D721Med (cell line): ENCODE measurements around the gene CBLB.

ENCODE experiments used
- DNase-seq: peaks from one replicate; pipeline ENCODE4 v3.0.0; 2011; ENCODE audit warnings: low spot score; ENCODE audit not compliant: insufficient read length
- FAIRE-seq: peaks from 2 replicates; lab custom pipeline; 2011; peaks lifted over from hg19 to GRCh38; lab: Jason Lieb, UNC
- TF ChIP-seq, protein P1 (sequence below): IDR thresholded peaks from 2 replicates; pipeline ENCODE4 v1.5.1; 2012; ENCODE audit warnings: mild to moderate bottlenecking, control low read depth; ENCODE audit not compliant: insufficient read depth; ENCODE audit errors: missing control alignments

CBLB gene

DNA sequence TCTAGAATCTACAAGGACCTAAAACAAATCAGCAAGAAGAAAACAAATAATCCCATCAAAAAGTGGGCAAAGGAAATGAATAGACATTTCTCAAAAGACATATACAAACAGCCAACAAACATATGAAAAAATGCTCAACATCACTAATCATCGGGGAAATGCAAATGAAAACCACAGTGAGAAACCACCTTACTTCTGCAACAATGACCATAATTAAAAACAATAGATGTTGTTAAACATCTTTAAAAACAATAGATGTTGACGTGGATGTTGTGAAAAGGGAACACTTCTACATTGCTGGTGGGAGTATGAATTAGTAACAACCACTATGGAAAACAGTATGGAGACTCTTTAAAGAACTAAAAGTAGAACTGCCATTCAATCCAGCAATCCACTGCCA is 96.2 kb downstream of the CBLB start:
- DNase-seq (no peak), FAIRE-seq (no peak)
- TF ChIP-seq, protein P1, sequence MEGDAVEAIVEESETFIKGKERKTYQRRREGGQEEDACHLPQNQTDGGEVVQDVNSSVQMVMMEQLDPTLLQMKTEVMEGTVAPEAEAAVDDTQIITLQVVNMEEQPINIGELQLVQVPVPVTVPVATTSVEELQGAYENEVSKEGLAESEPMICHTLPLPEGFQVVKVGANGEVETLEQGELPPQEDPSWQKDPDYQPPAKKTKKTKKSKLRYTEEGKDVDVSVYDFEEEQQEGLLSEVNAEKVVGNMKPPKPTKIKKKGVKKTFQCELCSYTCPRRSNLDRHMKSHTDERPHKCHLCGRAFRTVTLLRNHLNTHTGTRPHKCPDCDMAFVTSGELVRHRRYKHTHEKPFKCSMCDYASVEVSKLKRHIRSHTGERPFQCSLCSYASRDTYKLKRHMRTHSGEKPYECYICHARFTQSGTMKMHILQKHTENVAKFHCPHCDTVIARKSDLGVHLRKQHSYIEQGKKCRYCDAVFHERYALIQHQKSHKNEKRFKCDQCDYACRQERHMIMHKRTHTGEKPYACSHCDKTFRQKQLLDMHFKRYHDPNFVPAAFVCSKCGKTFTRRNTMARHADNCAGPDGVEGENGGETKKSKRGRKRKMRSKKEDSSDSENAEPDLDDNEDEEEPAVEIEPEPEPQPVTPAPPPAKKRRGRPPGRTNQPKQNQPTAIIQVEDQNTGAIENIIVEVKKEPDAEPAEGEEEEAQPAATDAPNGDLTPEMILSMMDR: no peak

DNA sequence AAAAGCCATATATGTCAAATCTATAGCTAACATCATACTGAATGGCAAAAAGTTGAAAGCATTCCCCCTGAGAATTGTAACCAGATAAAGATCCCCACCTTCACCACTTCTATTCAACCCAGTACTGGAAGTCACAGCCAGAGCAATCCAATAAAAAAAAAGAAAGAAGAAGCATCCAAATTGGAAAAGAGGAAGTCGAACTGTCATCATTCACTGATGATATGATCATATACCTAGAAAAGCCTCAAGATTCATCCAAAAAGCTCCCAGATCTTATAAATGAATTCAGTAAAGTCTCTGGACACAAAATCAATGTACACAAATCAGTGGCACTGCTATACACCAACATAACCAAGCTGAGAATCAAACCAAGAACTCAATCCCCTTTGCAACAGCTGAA is 97.4 kb downstream of the CBLB start:
- DNase-seq: no peak
- TF ChIP-seq, protein P1: no peak
- no peak for FAIRE-seq

DNA sequence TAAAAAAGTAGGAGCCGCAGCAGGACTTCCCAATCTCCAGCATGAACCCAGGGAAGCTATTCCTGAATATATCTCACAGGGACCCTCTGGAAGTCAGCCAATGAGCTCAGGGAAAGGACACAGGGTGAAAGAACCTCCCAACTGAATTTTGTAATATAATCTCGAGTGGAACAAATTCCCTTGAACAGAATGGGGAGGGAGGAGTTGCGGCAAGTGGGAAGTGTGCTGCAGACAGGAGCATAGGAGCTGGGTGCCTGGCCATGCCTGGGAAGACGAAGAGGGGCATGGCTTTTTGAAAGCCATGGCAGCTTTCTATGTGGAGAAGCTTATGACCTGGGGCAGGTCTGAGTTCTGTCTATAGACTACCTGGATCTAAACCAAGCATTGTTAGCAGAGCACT is 98.4 kb downstream of the CBLB start:
- FAIRE-seq (no peak), DNase-seq (no peak)
- TF ChIP-seq, protein P1: no peak

DNA sequence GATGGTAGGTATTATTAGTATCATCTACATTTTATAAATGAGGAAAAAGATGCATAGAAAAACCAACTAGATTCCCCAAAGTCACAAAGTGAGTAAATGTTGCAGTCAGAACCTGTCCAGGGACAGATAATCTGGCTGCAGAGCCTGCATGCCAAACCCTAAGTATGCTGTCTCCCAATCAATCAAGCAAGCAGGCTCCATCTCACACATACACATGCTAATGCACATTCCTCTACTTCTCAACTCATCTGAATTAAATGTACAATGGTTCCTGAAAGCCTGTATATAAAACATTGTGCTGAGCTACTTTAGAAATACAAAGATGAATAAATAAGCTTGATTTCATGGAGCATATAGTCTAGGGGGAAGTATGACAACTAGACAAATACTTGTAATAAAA is 101.0 kb downstream of the CBLB start:
- TF ChIP-seq, protein P1: no peak
- FAIRE-seq: no peak

DNA sequence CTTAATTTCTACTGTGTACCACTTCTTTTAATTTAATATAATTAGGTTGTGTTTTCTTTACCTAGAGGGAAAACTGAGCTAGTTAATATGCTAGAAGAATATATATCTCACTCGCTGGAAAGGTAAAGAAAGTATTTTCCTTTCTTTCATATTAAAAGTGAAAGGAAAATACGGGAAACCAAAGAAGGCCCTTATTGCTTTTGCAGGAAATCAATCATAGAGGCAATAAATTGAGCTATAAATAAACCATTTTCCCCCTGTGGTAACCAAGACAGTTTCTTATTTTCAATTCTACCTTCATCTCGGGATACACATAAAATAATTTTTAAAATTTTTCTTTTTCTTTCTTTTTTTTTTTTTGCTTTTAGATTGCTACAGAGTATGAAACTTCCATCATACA is 101.6 kb downstream of the CBLB start:
- FAIRE-seq (no peak), DNase-seq (no peak)
- TF ChIP-seq, protein P1: no peak

More for the DNA sequence above, 101.0 kb downstream of the CBLB start:
- no peak for DNase-seq

DNA sequence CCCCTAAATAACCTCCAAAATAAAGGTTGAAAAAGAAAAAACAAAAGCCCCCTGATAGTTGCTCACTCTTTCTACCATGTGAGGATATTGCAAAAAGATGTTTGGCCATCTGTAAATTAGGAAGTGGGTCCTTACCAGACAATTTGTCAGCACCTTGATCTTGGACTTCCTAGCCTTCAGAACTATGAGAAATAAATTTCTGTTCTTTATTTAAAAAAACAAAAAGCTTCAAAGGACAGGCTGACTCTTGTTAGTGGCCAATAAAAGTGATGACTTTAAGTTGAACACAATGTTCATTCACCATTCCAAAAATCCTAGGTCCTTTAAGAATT is 103.5 kb downstream of the CBLB start:
- DNase-seq (no peak), FAIRE-seq (no peak)
- TF ChIP-seq, protein P1: no peak

DNA sequence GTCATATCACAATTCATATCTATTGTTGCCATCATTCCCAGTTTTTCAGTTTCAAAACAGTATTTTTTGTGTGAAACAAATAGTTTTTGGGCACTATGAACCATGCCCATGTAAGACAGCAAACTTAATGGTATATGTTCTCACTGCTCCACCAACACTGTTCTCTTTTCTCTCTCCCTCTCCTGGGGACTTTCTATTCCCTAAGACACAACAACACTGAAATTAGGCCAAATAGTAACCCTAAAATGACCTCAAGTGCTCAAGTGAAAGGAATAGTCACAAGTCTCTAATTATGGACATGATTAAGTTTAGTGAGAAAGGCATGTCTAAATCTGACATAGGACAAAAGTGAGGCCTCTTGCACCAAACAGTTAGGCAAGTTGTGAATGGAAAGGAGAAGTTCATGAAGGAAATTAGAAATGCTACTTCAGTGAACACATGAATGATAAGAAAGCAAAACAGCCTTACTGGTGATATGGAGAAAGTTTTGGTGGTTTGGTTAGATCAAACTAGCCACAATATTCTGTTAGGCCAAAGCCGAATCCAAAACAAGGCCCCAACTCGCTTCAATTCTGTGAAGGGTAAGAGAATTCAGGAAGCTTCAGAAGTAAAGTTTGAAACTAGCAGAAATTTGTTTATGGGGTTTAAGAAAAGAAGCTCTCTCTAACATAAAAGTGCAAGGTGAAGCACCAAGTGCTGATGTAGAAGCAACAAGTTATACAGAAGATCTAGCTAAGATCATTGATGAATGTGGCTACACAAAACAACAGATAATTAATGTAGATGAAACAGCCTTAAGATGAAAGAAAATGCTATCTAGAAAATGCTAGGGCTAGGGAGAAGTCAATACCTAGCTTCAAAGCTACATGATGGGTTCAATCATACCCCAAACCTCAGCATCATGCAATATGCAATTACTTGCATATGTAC is 104.2 kb downstream of the CBLB start:
- no peak for FAIRE-seq
- TF ChIP-seq, protein P1: no peak
- no peak for DNase-seq
